GM21515 (cell line): ENCODE measurements around the gene RBM33.

ENCODE experiments used
- ATAC-seq: cut with Tn5 transposase; IDR thresholded peaks from one replicate; pipeline ENCODE4 v1.9.1; 2021; ENCODE audit not compliant: unreplicated experiment

The RBM33 gene

GRCh38 chr7:155621418-155621980 lies 23.0 kb upstream of the RBM33 start:
- ATAC-seq, result no peak

- no peak for ATAC-seq
These were observed 20.0 kb upstream of the RBM33 start for GRCh38 chr7:155624412-155624811.

GRCh38 chr7:155625557-155625956 lies 18.9 kb upstream of the RBM33 start:
- no peak for ATAC-seq

- no peak for ATAC-seq
These were observed 15.3 kb upstream of the RBM33 start for GRCh38 chr7:155629171-155629570.

GRCh38 chr7:155631155-155631554 lies 13.3 kb upstream of the RBM33 start:
- ATAC-seq, result no peak

GRCh38 chr7:155635817-155636216 lies 8.6 kb upstream of the RBM33 start:
- ATAC-seq, result no peak

GRCh38 chr7:155637155-155637554 lies 7.3 kb upstream of the RBM33 start:
- ATAC-seq, result no peak

- no peak for ATAC-seq
These were observed 6.1 kb upstream of the RBM33 start for GRCh38 chr7:155638366-155638765.

GRCh38 chr7:155639958-155640520 lies 4.4 kb upstream of the RBM33 start:
- ATAC-seq, result no peak

- ATAC-seq, result no peak
These were observed 3.8 kb upstream of the RBM33 start for GRCh38 chr7:155640629-155641028.

GRCh38 chr7:155643804-155644177 lies 670 bp upstream of the RBM33 start:
- no peak for ATAC-seq

GRCh38 chr7:155644971-155645509 lies 579 bp downstream of the RBM33 start:
- peak; percentile 33 for ATAC-seq

- ATAC-seq, result no peak
These were observed 1.2 kb downstream of the RBM33 start for GRCh38 chr7:155645662-155646061.

- no peak for ATAC-seq
These were observed 2.2 kb downstream of the RBM33 start for GRCh38 chr7:155646669-155647068.

GRCh38 chr7:155647302-155647701 lies 2.8 kb downstream of the RBM33 start:
- no peak for ATAC-seq

GRCh38 chr7:155647734-155648133 lies 3.3 kb downstream of the RBM33 start:
- ATAC-seq, result no peak

GRCh38 chr7:155648752-155649339 lies 4.4 kb downstream of the RBM33 start:
- ATAC-seq, result no peak

GRCh38 chr7:155649588-155649987 lies 5.1 kb downstream of the RBM33 start:
- ATAC-seq, result no peak

- no peak for ATAC-seq
These were observed 8.0 kb downstream of the RBM33 start for GRCh38 chr7:155652156-155653114.

GRCh38 chr7:155653803-155654202 lies 9.3 kb downstream of the RBM33 start:
- no peak for ATAC-seq

- no peak for ATAC-seq
These were observed 12.4 kb downstream of the RBM33 start for GRCh38 chr7:155656891-155657290.
